Stimulated activated CD8-positive, alpha-beta memory T cell treated with anti-CD3 and anti-CD28 coated beads, Interleukin-4, amount 100 ng/mL, for 1 hour (primary cell): ENCODE measurements around the gene DLGAP1.
"Not testable (repeated sequence)": the region's sequence is repeated elsewhere in the genome, so short reads cannot be mapped to it uniquely, and the experiment has no call there.

Experiments
- DNase-seq, 2 donors: peaks; one replicate each; pipeline ENCODE4 v3.0.0-alpha.2; 2020; ENCODE audit warnings: low read depth in 2 of 2, low spot score in 1 of 2

DLGAP1 gene

DNA sequence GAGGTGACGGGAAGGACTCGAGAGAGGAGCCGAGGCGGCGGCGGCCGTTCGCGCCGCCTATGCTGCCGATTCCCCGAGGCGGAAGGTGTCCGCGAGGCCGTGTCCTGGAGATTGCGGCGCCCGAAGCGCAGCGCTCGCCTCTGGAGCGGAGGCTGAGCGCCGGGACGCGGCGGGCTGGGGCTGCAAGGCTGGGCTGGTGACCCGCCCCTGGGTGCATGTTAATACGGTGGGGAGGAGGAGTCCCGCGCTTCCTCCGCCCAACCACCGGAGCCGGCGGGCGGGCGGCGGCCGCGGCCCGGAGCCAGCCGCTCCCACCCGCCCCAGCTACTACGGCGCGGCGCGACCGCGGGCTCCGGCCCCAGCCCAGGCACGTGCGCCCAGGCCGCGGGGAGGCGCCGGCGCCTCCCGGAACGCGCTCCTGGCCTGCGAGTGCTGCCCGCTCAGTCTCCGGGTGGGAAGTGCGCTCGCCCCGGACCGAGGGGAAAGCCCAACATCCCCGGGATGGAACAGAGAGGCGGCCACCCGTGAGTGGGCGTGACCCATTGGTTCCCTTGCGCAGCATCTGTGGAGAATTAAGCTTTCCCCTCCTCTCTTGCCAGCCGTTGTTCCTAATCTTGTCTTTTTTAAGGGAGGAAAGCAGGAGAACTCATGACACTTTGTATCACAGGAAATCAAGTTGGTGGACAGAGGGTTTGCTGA lies at the start of gene DLGAP1:
Gene DLGAP1 (minus strand): TSS at position 195 of the 699 bp plus-strand sequence.
- no peak for DNase-seq

DNA sequence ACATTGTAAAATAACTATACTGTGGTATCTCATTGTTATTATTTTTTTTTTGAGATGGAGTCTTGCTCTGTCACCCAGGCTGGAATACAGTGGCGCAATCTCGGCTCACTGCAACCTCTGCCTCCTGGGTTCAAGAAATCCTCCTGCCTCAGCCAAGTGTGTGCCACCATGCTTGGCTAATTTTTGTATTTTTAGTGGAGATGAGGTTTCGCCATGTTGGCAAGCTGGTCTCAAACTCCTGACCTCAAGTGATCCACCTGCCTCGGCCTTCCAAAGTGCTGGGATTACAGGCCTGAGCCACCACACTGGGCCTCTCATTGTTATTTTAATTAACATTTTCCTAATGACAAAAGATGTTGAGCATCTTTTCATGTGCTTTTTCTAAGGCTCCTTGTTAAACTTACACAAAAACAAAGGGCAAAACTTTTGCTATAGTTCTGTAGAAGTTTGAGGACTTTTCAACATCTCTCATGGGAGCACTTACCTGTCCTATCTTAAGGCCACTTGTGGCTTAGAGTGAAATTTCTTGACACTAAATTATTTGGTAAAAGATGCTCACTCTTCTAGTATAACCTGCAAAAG lies 39.7 kb upstream of the DLGAP1 start:
- DNase-seq = not testable (repeated sequence)

DNA sequence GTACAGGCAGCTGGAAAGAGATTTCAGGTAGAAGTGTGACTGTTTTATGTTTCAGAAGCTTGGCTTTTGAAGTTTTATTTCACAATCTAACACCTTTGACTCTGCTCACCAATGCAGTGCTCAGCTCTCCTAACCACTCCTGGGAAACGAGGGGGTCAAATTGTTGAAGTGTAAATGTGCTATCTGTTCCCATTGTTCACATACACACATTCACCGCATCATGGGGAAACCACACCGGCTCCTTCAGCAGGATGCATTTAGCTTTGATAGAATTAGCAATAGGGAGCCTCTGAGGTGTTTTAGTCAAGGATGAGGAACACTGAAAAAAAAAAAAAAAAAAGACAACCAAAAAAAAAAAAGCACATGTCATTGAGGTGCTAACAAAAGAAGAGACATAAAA lies 13.4 kb upstream of the DLGAP1 start:
- DNase-seq = no peak

DNA sequence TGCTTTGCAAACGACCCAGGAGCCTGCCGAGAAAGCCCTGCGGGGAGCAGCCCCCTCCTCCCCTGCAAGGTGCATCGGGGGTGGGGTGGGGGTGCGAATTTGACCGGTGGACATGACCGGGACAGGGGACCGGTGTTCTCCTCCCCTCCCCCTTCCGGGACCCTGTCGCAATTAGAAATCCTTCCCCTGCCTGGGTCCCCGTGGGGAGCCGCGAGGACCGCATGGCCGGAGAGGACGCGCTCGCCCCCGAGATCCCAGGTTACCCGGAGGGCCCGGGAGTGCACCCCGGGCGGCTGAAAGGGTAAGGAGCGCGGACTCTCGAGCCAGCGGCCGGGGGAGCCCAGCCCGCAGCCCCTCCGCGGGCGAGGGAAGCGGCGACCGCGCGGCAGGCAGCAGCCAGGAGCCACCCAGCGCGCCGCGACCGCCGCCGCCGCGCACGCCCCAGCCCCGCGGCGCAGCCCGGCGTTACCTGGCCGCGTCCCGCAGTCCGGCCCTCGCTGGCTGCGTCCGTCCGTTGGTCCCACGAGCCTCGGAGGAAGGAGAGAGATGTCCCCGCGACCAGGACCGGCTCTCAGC lies 482 bp downstream of the DLGAP1 start:
- DNase-seq = no peak

DNA sequence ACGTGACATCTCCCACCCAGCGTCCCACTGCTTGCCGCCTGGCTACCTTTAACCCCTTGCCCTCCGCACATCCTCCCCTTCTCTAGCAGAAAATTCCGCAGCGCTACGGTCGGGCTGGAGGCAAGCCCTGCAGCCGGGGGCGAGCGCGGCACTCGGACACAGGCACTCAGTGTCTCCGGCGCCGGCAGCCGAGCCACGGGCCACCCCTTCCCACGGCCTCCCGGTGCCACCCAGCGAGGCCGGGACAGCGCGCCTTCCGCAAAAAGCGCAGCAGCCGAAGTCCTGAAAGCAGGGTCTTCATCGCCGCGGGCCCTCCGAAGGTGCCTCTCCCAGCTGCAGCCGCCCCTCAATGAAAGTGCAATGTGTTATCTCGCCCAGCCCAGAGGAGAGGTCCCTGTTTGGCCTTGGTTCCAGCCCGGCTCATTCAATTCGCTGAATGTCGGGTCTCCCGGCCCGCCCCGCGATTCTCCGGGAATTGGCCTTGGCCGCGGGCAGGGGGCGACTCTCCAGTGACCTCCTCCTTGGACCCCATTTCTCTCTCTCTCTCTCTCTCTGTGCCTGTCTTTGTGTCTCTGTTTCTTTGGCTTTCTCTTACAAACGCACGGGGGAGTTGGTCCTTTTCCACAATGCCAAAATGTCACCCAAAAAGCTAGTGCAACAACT lies 1.1 kb downstream of the DLGAP1 start:
- DNase-seq = no peak

DNA sequence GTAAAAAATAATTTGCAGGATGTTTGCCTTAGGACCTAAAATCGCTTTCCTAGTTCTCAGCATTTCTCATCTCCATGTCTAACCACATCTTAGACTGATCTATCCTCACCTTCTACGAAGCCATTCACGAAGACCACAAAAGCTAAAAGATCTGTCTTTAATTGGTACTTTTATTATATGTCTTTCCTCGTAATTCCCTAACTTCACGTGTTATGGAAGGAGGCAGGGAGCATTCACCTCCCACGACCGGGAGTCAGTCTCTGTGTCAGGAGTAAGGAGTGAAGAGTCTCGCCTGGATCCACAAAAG lies 1.6 kb downstream of the DLGAP1 start:
- DNase-seq = no peak

DNA sequence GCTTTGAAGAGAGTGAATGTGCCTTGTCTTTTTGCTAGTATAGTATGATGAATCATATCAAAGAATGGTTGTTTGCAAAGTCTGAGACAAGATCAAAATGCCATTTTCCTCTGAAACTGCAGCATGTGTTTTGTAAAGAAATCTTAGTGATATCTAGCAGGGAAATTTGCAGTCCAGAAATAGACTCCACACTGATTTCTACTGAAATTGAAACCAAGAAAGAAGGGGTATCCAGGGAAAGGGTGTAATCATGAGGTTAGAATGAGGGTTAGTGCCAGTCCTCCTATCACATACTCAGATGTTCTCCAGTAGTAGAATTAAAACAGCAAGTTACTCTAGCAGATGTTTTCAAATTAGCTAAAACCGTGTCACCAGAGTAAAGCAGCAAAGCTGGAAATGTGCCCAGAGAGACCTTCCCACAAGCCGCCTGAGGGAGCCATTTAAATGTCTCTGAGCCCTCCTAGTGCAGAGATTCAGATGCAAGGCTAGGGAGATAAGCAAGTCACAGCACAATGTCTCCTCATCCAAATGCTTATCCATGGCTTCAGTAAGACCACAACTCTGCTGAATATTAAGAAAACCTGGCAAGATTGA lies 4.9 kb downstream of the DLGAP1 start:
- DNase-seq = no peak

DNA sequence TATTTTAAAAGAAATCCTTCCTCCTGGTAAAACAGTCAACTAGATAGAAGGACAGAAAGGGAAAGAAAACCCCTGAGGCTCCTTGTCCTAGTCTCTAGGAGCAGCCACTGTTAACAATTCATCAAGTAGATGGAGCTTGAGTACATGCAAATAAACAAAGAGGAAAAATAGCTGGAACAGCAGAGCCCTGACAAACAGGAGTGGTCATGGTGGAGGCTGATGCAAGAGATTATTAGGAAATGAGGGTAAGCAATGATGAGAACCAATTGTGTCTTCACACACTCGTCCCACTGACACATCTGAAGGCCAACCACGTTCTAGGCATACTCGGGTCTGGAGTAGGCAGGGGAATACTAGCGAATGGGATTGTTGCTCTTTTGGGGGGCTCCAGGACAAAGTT lies 9.2 kb downstream of the DLGAP1 start:
- no peak for DNase-seq

DNA sequence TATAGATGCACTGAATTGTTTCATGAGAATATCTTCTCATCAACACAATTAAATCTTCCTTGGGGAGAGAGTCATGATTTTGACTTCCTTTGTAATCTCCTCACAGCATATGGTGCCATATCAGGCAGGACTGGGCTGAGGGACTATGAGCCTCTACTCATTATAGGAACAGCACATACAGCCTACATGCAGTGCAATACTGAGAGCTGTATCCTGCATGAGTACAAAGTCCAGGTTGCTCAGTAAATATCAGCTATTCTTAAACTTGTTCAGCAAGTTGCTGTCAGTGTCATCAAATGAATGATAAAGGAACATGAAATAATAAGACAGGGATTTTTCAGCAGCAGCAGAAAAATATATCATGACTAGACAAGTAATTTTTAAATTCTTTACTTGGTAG lies 10.8 kb downstream of the DLGAP1 start:
- DNase-seq = no peak

DNA sequence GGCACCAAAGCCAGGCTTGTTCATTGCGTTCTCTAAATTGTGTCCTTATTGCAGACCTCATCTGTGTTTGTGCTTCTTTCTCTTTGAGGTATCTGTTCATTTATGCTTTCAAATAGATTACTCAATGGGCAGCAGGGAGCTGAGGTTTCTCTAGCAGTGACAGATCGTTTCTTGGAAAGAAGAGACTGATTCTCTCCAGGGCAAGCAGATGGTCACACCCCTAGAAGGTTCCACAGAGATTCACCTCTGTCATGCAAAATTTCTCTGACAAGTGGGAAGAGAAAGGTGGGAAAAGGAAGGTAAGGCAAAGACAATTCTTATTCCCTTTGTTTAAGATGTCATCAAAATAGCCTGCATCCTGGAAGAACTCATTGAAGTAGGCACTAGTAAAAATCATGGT lies 14.0 kb downstream of the DLGAP1 start:
- no peak for DNase-seq

DNA sequence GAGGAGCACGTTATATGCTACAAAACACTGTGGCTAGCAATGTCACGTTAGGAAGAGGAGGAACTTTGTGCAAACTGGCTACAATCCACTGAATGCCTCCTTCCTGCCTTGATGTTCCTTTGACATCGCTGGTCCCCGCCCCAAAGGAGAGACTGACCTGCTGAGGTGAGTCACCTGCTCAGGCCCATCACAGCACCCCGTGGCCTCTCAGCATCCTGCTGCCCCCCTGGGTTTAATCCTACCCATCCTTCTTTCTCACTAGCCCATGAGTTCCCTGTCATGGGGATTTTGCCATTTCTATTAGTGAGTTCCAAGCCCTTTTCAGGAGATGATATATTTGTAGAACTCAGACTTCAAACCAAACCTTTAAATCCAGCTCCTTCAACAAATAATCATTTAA lies 16.2 kb downstream of the DLGAP1 start:
- no peak for DNase-seq

DNA sequence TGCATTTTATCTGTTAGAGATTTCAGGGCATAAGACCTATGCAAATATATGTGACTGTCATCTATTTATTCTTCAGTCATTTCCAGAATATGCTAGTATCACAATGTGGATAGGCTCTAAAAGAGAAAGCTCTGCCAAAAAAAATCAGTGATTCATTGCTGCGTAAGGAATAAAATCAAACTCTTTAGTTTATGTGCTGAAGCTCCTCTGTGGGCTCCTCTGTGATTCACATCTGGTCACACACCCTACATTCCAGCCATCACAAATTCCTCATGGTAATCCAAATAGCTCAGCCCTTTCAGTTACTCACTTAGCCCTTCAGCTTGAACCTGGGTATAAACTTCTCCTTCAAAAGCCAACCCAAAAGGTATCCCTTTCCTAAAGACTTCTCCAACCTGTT lies 21.4 kb downstream of the DLGAP1 start:
- no peak for DNase-seq

DNA sequence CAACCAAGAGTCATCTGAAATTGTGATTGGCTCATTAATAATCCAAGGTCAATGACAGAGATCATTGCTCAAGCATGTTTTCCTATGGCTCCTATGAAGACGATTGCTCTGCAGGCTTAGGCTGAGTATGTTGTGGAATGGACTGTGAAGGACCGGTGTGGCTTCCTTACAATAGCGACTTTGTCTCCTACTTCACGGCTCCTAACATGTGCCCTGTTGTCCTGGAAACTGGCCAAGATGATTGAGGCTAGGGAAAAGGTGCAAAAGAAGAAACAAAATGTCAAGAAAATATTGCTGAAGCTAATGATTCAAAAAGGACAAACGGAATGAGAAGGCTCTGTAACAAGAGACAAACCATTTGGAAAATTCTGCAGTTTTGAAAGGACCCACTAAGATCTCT lies 24.3 kb downstream of the DLGAP1 start:
- DNase-seq = no peak

DNA sequence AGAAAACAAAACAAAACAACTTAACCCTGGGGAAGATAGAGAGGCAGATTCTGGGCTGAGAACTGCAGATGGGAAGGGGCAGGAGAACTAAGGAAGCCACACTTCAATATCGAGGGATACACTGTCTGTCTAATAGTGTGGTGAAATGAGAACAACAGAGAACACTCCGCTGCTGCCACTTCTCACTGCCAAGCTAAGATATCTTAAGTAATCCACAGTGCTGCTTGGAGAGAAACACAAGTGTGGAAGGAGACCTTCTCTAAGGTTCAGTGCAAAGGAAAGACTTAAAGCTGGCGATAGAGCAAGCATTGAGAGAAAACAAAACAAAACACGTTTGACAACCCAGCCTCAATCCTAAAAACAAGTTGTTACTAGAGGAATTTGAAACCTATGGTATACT lies 37.4 kb downstream of the DLGAP1 start:
- no peak for DNase-seq

DNA sequence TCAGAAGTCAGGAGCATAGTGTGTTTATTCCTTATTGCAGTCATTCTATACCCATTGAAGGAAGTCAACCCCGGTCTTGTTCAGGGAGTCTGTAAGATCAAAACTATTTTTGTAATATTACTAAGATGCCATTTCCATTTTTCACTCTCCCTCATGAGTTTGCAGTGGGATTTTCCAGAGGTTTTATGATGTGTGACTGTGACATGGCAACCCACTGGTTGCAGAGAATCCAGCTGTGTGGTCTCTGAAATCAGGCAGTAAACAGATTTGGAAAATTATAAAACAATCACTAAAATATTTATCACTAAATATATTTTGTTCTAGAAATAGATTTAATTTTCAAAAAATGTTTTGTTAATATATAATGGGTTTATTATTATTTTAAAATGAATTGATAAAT lies 38.1 kb downstream of the DLGAP1 start:
- DNase-seq = no peak

DNA sequence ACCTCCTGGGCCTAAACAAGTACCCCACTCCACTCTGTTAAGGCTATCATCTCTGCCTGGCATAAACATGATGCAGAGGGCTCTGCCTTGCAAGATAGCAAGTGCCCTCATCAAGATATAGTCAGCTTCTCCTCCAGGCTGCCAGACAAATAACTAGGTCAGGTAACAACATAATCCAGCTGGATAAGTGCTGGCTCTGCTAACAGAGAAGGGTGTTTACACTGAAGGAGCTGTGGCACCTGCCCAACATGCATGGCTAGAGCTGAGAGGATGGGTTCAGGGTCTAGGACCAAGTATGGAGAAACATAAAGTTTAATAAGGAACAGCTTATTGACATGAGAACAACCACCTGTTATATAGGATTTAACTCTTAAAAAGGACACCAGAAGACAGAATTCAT lies 42.8 kb downstream of the DLGAP1 start:
- no peak for DNase-seq

DNA sequence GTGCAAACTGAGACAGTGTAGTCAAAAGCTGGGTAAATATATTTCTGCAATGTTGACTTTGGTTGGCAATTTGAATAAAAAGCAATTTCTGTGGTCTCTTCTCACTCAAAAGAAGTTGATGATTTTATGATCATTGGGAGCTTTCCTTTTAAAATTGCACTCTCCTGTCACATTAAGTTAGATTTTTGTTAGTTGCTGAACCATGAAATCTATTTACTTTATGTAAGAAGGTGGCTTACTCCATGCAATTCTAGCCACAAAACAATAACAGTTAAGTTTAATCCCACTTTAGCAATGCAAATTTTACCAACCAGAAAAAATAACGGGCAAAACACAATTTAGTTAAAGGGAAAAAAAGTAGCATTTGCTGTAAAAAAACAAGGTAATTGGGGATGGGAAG lies 48.3 kb downstream of the DLGAP1 start:
- no peak for DNase-seq

DNA sequence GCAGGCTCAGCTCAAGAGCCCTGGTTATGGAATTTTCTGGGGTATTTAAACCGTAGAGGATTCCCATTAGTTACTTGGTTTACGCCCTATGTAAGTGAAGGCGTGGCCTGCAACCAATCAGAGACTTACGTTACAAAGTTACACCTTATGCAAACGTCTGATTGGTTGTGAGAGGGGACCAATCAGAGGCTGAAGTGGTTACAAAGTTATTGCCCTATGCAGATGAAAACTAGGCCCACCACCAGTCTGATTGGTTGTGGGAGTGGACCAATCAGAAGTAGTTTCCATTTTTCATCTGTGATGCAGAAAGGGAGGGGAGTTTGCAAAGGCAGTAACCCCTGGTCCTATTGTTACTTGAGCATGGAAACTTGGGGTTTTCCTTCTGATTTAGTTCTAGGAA lies 49.1 kb downstream of the DLGAP1 start:
- no peak for DNase-seq

DNA sequence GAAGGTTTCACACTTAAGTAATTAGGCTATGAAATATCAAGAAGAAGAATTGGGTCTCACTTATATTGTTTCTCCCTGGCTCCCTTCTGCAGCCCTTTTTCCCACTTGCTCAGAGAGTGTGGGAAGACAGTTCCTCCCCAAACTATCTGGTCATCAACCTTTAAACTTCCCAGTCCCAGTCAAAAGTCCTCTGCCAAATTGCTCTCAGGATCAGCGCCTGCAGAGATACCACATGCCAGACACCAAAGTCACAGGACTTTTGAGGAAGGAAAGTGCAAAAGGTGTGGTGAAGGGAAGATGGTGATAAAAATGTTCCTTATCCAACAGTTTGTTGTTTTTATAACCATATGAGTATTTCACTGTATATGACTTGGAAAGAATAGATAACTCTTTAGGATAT lies 51.3 kb downstream of the DLGAP1 start:
- DNase-seq = no peak

DNA sequence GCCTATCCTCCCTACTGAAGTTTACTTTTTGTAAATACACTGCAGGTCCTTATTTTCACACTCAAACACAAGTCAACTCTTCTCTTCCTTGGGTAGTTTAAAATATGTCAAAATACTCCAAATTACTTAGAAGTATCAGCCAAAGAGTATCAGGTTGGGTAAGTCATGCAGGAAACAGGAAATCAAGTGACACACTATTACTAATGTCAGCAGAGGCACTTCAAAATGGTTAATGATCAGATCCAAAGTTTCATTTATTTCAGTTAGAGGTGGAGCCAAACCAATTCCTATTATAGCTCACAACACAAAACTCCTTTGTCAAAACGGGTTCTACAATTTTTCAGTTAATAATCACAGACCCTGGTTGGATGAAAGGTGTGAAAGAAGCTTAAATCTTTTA lies 54.2 kb downstream of the DLGAP1 start:
- no peak for DNase-seq

DNA sequence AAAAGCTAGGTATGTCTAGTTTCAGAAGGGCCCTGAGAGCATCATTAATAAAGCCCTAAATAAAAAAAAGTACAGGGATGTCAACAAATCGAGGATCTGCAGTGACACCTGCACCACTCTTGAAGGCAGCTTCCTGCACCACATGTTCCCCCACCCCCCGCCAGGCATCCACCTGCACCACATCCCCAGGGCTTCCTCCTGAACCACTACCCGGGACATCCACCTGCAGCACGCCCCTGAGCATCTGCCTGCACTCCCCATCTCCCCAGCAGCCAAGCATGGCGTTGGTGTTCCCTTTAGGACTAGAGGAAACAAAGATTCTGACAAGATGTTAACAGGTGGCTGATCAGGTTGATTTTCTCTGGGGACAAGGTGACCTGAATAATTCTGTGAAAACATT lies 55.2 kb downstream of the DLGAP1 start:
- no peak for DNase-seq

DNA sequence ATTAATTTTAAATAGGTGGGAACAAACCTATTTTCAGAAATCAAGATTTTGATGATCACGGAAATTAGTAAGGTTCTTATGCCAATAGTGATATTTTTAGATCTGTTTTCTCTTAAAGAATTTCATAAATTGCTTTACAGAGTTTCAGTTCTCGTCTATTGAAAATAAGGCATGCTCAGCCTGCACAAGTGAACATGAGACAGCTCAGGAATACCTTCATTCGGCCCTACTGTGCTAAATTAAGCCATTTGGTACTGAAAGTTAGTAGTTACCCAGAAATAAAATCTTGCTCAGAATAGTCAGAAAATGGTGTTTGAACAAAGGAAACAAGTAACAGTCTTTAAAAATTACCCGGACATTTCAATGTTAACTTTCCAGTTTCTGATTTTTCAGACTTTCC lies 60.4 kb downstream of the DLGAP1 start:
- DNase-seq = no peak
